ENCODE data around the gene ZFHX3. TPM values are rescaled to one million over a fixed set of nuclear protein-coding genes. Genes with fewer than 3 reads are reported as not detected.

Gene ZFHX3
- total and polyA plus RNA-seq, 9 of the 15 experiments (the other 6 are each of a cell fraction or from before 2014, with no cell fraction given) = 0.01 to 0.23 (median 0.06) TPM; not detected in 4

DNA sequence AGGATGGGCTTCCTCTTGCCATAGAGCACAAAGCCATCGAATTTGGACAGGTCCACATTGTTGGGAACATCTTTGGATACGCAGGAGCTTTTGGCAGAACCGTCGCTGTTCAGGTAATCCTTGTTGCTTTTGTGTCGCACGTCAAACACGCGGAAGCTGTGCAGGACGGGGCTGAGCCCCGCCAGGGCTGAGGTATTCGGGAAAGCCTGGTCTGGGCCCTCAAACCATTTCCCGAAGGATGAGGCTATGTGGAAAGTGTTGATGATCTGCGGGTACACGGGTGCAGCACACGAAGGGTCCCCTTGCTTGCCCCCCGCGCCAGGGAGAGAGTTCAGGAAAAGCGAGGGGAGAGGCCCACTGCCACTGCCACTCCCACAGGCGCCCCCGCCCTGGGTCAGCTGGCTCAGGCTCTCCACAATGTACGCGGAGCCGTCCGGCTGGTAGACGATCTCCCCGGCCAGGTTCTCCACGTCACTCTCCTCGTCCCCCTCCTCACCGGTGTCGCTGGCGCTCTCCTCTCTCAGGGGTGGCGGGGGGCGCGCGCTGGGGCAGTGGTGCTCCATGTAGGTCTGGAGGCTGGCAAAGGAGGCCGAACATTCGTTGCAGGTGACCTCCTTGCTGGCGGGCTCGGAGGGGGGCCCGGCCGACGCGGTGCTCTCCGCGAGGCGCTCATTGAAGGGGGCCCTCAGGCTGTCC, 88.5 kb downstream of the ZFHX3 start (continued):
- TF ChIP-seq SMARCC2 (IDR thresholded peaks at IDR 0.05; ENCODE audit: low read depth) = no peak
- TF ChIP-seq ZNF79 (CRISPR knock-in tag; IDR thresholded peaks at IDR 0.05; ENCODE audit: low read depth) = no peak
- no peak for TF ChIP-seq PKNOX1 (IDR thresholded peaks at IDR 0.05)

GRCh38 chr16:72958522-72959076, 89.3 kb downstream of the ZFHX3 start:
- intact Hi-C loops (cut with micrococcal nuclease) (no loop called here), in situ Hi-C loops (cut with MboI) (no loop called here)
- Histone ChIP-seq H3K36me3 (ENCODE audit: control insufficient read depth, insufficient read depth, low read length) (no peaks in the 10 kb centered on the region), H3K9me3 (replicated peaks; ENCODE audit: control insufficient read depth, insufficient read depth, low read depth, low read length) (no peaks in the 10 kb centered on the region), H3K9ac (ENCODE audit: insufficient read depth in 1 of 2, low read depth in 2 of 2, low read length in 2 of 2) (no peak overlapping the region), H3K4me3 (no peak overlapping the region), H2AFZ (ENCODE audit: low read depth, low read length) (no peak overlapping the region), H3K27ac (ENCODE audit: extremely low read depth, low read depth, low read length) (no peak overlapping the region), H3K9me1 (ENCODE audit: control insufficient read depth, insufficient read depth, low read length) (no peaks in the 10 kb centered on the region), H4K20me1 (replicated peaks; ENCODE audit: control insufficient read depth, insufficient read depth, low read length) (no peaks in the 10 kb centered on the region), H3K4me1 (replicated peaks in 1 of 2; ENCODE audit: control insufficient read depth in 2 of 2, insufficient read depth in 2 of 2, low read length in 2 of 2) (no peaks in the 10 kb centered on the region; a peak in 1 of 5 replicates), H3K4me2 (ENCODE audit: insufficient read depth, low read length) (no peak overlapping the region), H3K27me3 (ENCODE audit: control insufficient read depth in 2 of 2, insufficient read depth in 2 of 2, low read length in 2 of 2) (peaks cover 53 to 70% of the 10 kb centered on the region in 2 experiments), H3K79me2 (ENCODE audit: control insufficient read depth, insufficient read depth, low read length) (no peaks in the 10 kb centered on the region)
- POLR2A ChIA-PET = no interaction called here
- ATAC-seq (no peak), DNase-seq (ENCODE audit: extremely low read depth in 1 of 4, low spot score in 3 of 4) (no peak), FAIRE-seq (no peak)
- TF ChIP-seq, protein P1, sequence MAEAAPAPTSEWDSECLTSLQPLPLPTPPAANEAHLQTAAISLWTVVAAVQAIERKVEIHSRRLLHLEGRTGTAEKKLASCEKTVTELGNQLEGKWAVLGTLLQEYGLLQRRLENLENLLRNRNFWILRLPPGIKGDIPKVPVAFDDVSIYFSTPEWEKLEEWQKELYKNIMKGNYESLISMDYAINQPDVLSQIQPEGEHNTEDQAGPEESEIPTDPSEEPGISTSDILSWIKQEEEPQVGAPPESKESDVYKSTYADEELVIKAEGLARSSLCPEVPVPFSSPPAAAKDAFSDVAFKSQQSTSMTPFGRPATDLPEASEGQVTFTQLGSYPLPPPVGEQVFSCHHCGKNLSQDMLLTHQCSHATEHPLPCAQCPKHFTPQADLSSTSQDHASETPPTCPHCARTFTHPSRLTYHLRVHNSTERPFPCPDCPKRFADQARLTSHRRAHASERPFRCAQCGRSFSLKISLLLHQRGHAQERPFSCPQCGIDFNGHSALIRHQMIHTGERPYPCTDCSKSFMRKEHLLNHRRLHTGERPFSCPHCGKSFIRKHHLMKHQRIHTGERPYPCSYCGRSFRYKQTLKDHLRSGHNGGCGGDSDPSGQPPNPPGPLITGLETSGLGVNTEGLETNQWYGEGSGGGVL (CRISPR knock-in tag; IDR thresholded peaks at IDR 0.05) = no peak
- TF ChIP-seq ERF (CRISPR knock-in tag; IDR thresholded peaks at IDR 0.05) = no peak
- no peak for TF ChIP-seq RBM39 (optimal IDR thresholded peaks at IDR 0.05; ENCODE audit: low read depth, low read length)
- TF ChIP-seq RHOXF2B (CRISPR knock-in tag; conservative IDR thresholded peaks at IDR 0.05) = no peak
- TF ChIP-seq KHSRP (IDR thresholded peaks at IDR 0.05) = no peak
- TF ChIP-seq GATAD2A (IDR thresholded peaks at IDR 0.05) = no peak
- BruUV-seq (replicated peaks) = no TSS peak
- 1% methylated on average over 14 of the region's 18 CpGs for WGBS (ENCODE audit: insufficient coverage, low coverage, missing lambda C conversion rate)
- CTCF ChIA-PET (ENCODE audit: low intra/inter-chr PET ratio) = no interaction called here

Data from K562 (cell line).